Keratinocyte (primary cell): ENCODE results near the gene BEST1.

Experiments used
- CTCF ChIP-seq, 3 experiments: IDR thresholded peaks in 1 of 3; conservative IDR thresholded peaks in 1 of 3; optimal IDR thresholded peaks in 1 of 3; 2 replicates in 2 of 3; 3 replicates in 1 of 3; pipeline versions ENCODE3 to v1.5.1; 2011; ENCODE audit warnings: low read length in 3 of 3, mild to moderate bottlenecking in 3 of 3, moderate library complexity in 2 of 3, control low read depth in 1 of 3, inconsistent platforms in 1 of 3; ENCODE audit not compliant: insufficient read depth in 2 of 3; ENCODE audit errors: extremely low read depth in 1 of 3
- EZH2 ChIP-seq: IDR thresholded peaks from one replicate; pipeline ENCODE4 v1.6.1; 2012; ENCODE audit warnings: inconsistent platforms, mild to moderate bottlenecking, low read length, moderate library complexity

GRCh38 chr11:61925736-61926135 lies 24.4 kb upstream of the BEST1 start:
- TF ChIP-seq CTCF (optimal IDR thresholded peaks at IDR 0.05 in 1 of 3, IDR thresholded peaks at IDR 0.05 in 1 of 3, conservative IDR thresholded peaks at IDR 0.05 in 1 of 3; ENCODE audit: extremely low read depth in 1 of 3, insufficient read depth in 2 of 3, low read length in 3 of 3), result no peak
- TF ChIP-seq EZH2, result no peak
